SK-N-MC (cell line): Measurements from ENCODE around the gene POLR1H.

Experiments
- EZH2 ChIP-seq: fragments of 200-600 bp; sonication (generic); IDR thresholded peaks from one replicate; pipeline ENCODE4 v1.6.1; 2017; ENCODE audit warnings: antibody characterized with exemption
- FOXP2 ChIP-seq: optimal IDR thresholded peaks from 2 replicates; pipeline ENCODE3; 2011; ENCODE audit warnings: mild to moderate bottlenecking, moderate library complexity; ENCODE audit not compliant: insufficient read depth; ENCODE audit errors: extremely low read length, control extremely low read depth
- POLR2AphosphoS5 ChIP-seq: IDR thresholded peaks from 2 replicates; pipeline ENCODE4 v1.6.1; 2012; ENCODE audit warnings: mild to moderate bottlenecking, low read depth, low read length, borderline replicate concordance

GRCh38 chr6:30071858-30072257 is 10.8 kb downstream of the POLR1H start:
- TF ChIP-seq EZH2 (no peak), POLR2AphosphoS5 (no peak), FOXP2 (no peak)
